Mesenchymal stem cell (in vitro differentiated cells and primary cell): ENCODE data around the gene DHRS13.
"Not testable (repeated sequence)": the region's sequence is repeated elsewhere in the genome, so short reads cannot be mapped to it uniquely, and the experiment has no call there.

ENCODE experiments used
- DNase-seq: peaks from one replicate; pipeline ENCODE4 v3.0.0-alpha.2; 2013
- H2AFZ ChIP-seq: one replicate; pipeline ENCODE4 v1.6.1; 2013; ENCODE audit warnings: low read depth, mild to moderate bottlenecking, control low read depth, inconsistent platforms, low read length, moderate library complexity
- H2AK5ac ChIP-seq: 2 replicates; pipeline ENCODE4 v1.6.1; 2013; ENCODE audit warnings: low read length, moderate library complexity, mild to moderate bottlenecking, inconsistent platforms; ENCODE audit not compliant: severe bottlenecking
- H2BK120ac ChIP-seq: one replicate; pipeline ENCODE4 v1.6.1; 2013; ENCODE audit warnings: low read depth, mild to moderate bottlenecking, inconsistent platforms, low read length, moderate library complexity
- H2BK12ac ChIP-seq, 2 experiments: one replicate each; pipeline ENCODE4 v1.6.1; 2013; ENCODE audit warnings: inconsistent platforms in 2 of 2, low read length in 2 of 2, mild to moderate bottlenecking in 2 of 2, moderate library complexity in 2 of 2, control low read depth in 1 of 2
- H2BK15ac ChIP-seq: one replicate; pipeline ENCODE4 v1.6.1; 2013; ENCODE audit warnings: mild to moderate bottlenecking, low read depth, inconsistent platforms; ENCODE audit not compliant: poor library complexity, severe bottlenecking
- H2BK5ac ChIP-seq: 2 replicates; pipeline ENCODE4 v1.6.1; 2013; ENCODE audit warnings: low read depth, mild to moderate bottlenecking, low read length, control low read depth, inconsistent platforms; ENCODE audit not compliant: poor library complexity, severe bottlenecking
- H3K14ac ChIP-seq, 2 experiments: one replicate each; pipeline ENCODE4 v1.6.1; 2013; ENCODE audit warnings: inconsistent platforms in 2 of 2, low read length in 2 of 2, control low read depth in 1 of 2, mild to moderate bottlenecking in 1 of 2, moderate library complexity in 1 of 2
- H3K18ac ChIP-seq, 2 experiments: one replicate each; pipeline ENCODE4 v1.6.1; 2013; ENCODE audit warnings: inconsistent platforms in 2 of 2, low read length in 2 of 2, control low read depth in 1 of 2, low read depth in 1 of 2, mild to moderate bottlenecking in 1 of 2
- H3K23ac ChIP-seq, 2 experiments: one replicate each; pipeline ENCODE4 v1.6.1; 2013; ENCODE audit warnings: inconsistent platforms in 2 of 2, low read length in 2 of 2, mild to moderate bottlenecking in 2 of 2, moderate library complexity in 2 of 2, control low read depth in 1 of 2
- H3K27ac ChIP-seq: 2 replicates; pipeline ENCODE4 v1.5.1; 2013; ENCODE audit warnings: mild to moderate bottlenecking, moderate library complexity, low read length, control low read depth, inconsistent platforms; ENCODE audit not compliant: poor library complexity, severe bottlenecking
- H3K27me3 ChIP-seq, 2 experiments: 2 replicates each; pipeline versions ENCODE4 v1.6.1 to v1.7.0; 2013; ENCODE audit warnings: low read length in 2 of 2, mild to moderate bottlenecking in 2 of 2, moderate library complexity in 2 of 2, control low read depth in 1 of 2, inconsistent platforms in 1 of 2; ENCODE audit not compliant: control insufficient read depth in 1 of 2, insufficient read depth in 1 of 2
- H3K36me3 ChIP-seq, 2 experiments: 2 replicates each; pipeline versions ENCODE4 v1.6.1 to v1.7.0; 2013; ENCODE audit warnings: low read length in 2 of 2, control low read depth in 1 of 2, inconsistent platforms in 1 of 2, low read depth in 1 of 2, mild to moderate bottlenecking in 1 of 2; ENCODE audit not compliant: insufficient read depth in 2 of 2, control insufficient read depth in 1 of 2
- H3K4ac ChIP-seq, 2 experiments: one replicate each; pipeline ENCODE4 v1.6.1; 2013; ENCODE audit warnings: inconsistent platforms in 2 of 2, low read length in 2 of 2, mild to moderate bottlenecking in 2 of 2, moderate library complexity in 2 of 2, control low read depth in 1 of 2, low read depth in 1 of 2
- H3K4me1 ChIP-seq: 2 replicates; pipeline ENCODE4 v1.6.1; 2013; ENCODE audit warnings: low read depth, low read length, control low read depth; ENCODE audit not compliant: control insufficient read depth, insufficient read depth
- H3K4me2 ChIP-seq: 2 replicates; pipeline ENCODE4 v1.6.1; 2013; ENCODE audit warnings: low read length, mild to moderate bottlenecking, inconsistent platforms; ENCODE audit not compliant: poor library complexity, severe bottlenecking
- H3K4me3 ChIP-seq, 2 experiments: 2 replicates each; pipeline versions ENCODE4 v1.5.1 to v1.7.0; 2013; ENCODE audit warnings: low read length in 2 of 2, mild to moderate bottlenecking in 2 of 2, control low read depth in 1 of 2, low read depth in 1 of 2; ENCODE audit not compliant: insufficient read depth in 1 of 2
- H3K79me1 ChIP-seq: replicated peaks from 2 replicates; pipeline ENCODE4 v1.6.1; 2013; ENCODE audit warnings: mild to moderate bottlenecking, control low read depth, low read length, inconsistent platforms; ENCODE audit not compliant: poor library complexity, severe bottlenecking
- H3K9ac ChIP-seq: 2 replicates; pipeline ENCODE4 v1.7.0; 2013; ENCODE audit warnings: mild to moderate bottlenecking, low read length, moderate library complexity
- H3K9me3 ChIP-seq: 2 replicates; pipeline ENCODE4 v1.7.0; 2013; ENCODE audit warnings: mild to moderate bottlenecking, low read length; ENCODE audit not compliant: control insufficient read depth
- H4K8ac ChIP-seq: one replicate; pipeline ENCODE4 v1.6.1; 2013; ENCODE audit warnings: inconsistent platforms, mild to moderate bottlenecking, low read length, moderate library complexity
- H4K91ac ChIP-seq: one replicate; pipeline ENCODE4 v1.6.1; 2013; ENCODE audit warnings: mild to moderate bottlenecking, low read length, inconsistent platforms
- WGBS: methylation state at CpG from one replicate; pipeline ENCODE4 v1.1.7; 2013; ENCODE audit warnings: mixed read lengths; 5-methylcytosine and 5-hydroxymethylcytosine counted together

Gene DHRS13

GRCh38 chr17:28893248-28894183, 9.4 kb downstream of the DHRS13 start:
- H3K4ac ChIP-seq, H2BK15ac ChIP-seq, H3K4me2 ChIP-seq, H3K9ac ChIP-seq, H4K91ac ChIP-seq, H4K8ac ChIP-seq, H3K9me3 ChIP-seq, H3K23ac ChIP-seq, H2BK5ac ChIP-seq, H3K27me3 ChIP-seq, H3K4me3 ChIP-seq, H2BK120ac ChIP-seq, H2BK12ac ChIP-seq, H3K18ac ChIP-seq, H2AFZ ChIP-seq, DNase-seq, H2AK5ac ChIP-seq, H3K14ac ChIP-seq: not testable (repeated sequence)
- peak overlapping the region; percentile 56 for H3K27ac ChIP-seq
- peaks cover 11 to 16% of the 10 kb centered on the region in 2 experiments for H3K36me3 ChIP-seq
- H3K79me1 ChIP-seq: peaks cover 28% of the 10 kb centered on the region
- 96% methylated on average over 11 of the region's 16 CpGs for WGBS
- peaks cover 26% of the 10 kb centered on the region for H3K4me1 ChIP-seq

GRCh38 chr17:28892024-28892423, 10.9 kb downstream of the DHRS13 start:
- no peak overlapping the region for H3K4me3 ChIP-seq
- H3K4me2 ChIP-seq: no peak overlapping the region
- WGBS: 100% methylated on average over 4 of the region's 4 CpGs
- no peaks in the 10 kb centered on the region for H3K9me3 ChIP-seq
- H2AK5ac ChIP-seq: peak overlapping the region; percentile 4
- H3K23ac ChIP-seq: no peak overlapping the region
- no peak overlapping the region for H2BK15ac ChIP-seq
- peak overlapping the region; percentile 40 for H2BK5ac ChIP-seq
- no peak overlapping the region for H2BK12ac ChIP-seq
- H4K91ac ChIP-seq: no peak overlapping the region
- H3K4me1 ChIP-seq: peaks cover 20% of the 10 kb centered on the region
- H2AFZ ChIP-seq: no peak overlapping the region
- H3K4ac ChIP-seq: no peak overlapping the region
- no peak overlapping the region for H2BK120ac ChIP-seq
- no peak for DNase-seq
- no peak overlapping the region for H3K14ac ChIP-seq
- H3K18ac ChIP-seq: no peak overlapping the region
- no peak overlapping the region for H3K27ac ChIP-seq
- H3K27me3 ChIP-seq: no peaks in the 10 kb centered on the region
- H3K79me1 ChIP-seq: peaks cover 30% of the 10 kb centered on the region
- H3K9ac ChIP-seq: no peak overlapping the region
- H3K36me3 ChIP-seq: peaks cover 23 to 25% of the 10 kb centered on the region in 2 experiments
- H4K8ac ChIP-seq: no peak overlapping the region

- no peak overlapping the region for H4K91ac ChIP-seq
- H3K79me1 ChIP-seq: peaks cover 35% of the 10 kb centered on the region
- H2BK5ac ChIP-seq: no peak overlapping the region
- H3K4ac ChIP-seq: no peak overlapping the region
- peaks cover 30 to 32% of the 10 kb centered on the region in 2 experiments for H3K36me3 ChIP-seq
- H3K27me3 ChIP-seq: no peaks in the 10 kb centered on the region
- H2AK5ac ChIP-seq: no peak overlapping the region
- H3K4me3 ChIP-seq: no peak overlapping the region
- no peak overlapping the region for H3K27ac ChIP-seq
- H3K9me3 ChIP-seq: no peaks in the 10 kb centered on the region
- no peak overlapping the region for H2BK15ac ChIP-seq
- DNase-seq: no peak
- H4K8ac ChIP-seq: no peak overlapping the region
- no peak overlapping the region for H3K9ac ChIP-seq
- H2BK12ac ChIP-seq: no peak overlapping the region
- H3K4me1 ChIP-seq: peaks cover 19% of the 10 kb centered on the region
- no peak overlapping the region for H3K4me2 ChIP-seq
- no peak overlapping the region for H2BK120ac ChIP-seq
- no peak overlapping the region for H2AFZ ChIP-seq
- H3K14ac ChIP-seq: no peak overlapping the region
- 86% methylated on average over 1 of the region's 1 CpG for WGBS
- no peak overlapping the region for H3K18ac ChIP-seq
- H3K23ac ChIP-seq: no peak overlapping the region
These were observed 11.7 kb downstream of the DHRS13 start for GRCh38 chr17:28891201-28891600.

GRCh38 chr17:28889996-28890395, 12.9 kb downstream of the DHRS13 start:
- no peak overlapping the region for H3K4ac ChIP-seq
- H3K4me1 ChIP-seq: peaks cover 14% of the 10 kb centered on the region
- H3K4me3 ChIP-seq: no peak overlapping the region
- H3K9ac ChIP-seq: no peak overlapping the region
- H2AK5ac ChIP-seq: no peak overlapping the region
- H3K4me2 ChIP-seq: no peak overlapping the region
- H3K14ac ChIP-seq: no peak overlapping the region
- no peak overlapping the region for H3K18ac ChIP-seq
- no peaks in the 10 kb centered on the region for H3K9me3 ChIP-seq
- H3K79me1 ChIP-seq: peaks cover 36% of the 10 kb centered on the region
- WGBS: 88% methylated on average over 3 of the region's 5 CpGs
- H3K27me3 ChIP-seq: no peaks in the 10 kb centered on the region
- H3K36me3 ChIP-seq: peaks cover 41 to 44% of the 10 kb centered on the region in 2 experiments
- H2BK5ac ChIP-seq: no peak overlapping the region
- H4K8ac ChIP-seq: no peak overlapping the region
- no peak overlapping the region for H3K23ac ChIP-seq
- DNase-seq: no peak
- no peak overlapping the region for H2BK15ac ChIP-seq
- H2BK120ac ChIP-seq: no peak overlapping the region
- no peak overlapping the region for H4K91ac ChIP-seq
- no peak overlapping the region for H2AFZ ChIP-seq
- no peak overlapping the region for H2BK12ac ChIP-seq
- no peak overlapping the region for H3K27ac ChIP-seq
